ENCODE measurements around the gene TMEM220. TPM values are rescaled to one million over a fixed set of nuclear protein-coding genes. Genes with fewer than 3 reads are reported as not detected.
A peak's percentile ranks its signal among the peaks of the same experiment; 100 is the strongest.

Gene TMEM220
- 10 to 100 TPM in 2 of 4 donors, 1 to 10 TPM in 2; 8.6 to 11.4 (median 10.1) TPM for polyA plus RNA-seq (ENCODE audit: insufficient read length in 4 of 4)

DNA sequence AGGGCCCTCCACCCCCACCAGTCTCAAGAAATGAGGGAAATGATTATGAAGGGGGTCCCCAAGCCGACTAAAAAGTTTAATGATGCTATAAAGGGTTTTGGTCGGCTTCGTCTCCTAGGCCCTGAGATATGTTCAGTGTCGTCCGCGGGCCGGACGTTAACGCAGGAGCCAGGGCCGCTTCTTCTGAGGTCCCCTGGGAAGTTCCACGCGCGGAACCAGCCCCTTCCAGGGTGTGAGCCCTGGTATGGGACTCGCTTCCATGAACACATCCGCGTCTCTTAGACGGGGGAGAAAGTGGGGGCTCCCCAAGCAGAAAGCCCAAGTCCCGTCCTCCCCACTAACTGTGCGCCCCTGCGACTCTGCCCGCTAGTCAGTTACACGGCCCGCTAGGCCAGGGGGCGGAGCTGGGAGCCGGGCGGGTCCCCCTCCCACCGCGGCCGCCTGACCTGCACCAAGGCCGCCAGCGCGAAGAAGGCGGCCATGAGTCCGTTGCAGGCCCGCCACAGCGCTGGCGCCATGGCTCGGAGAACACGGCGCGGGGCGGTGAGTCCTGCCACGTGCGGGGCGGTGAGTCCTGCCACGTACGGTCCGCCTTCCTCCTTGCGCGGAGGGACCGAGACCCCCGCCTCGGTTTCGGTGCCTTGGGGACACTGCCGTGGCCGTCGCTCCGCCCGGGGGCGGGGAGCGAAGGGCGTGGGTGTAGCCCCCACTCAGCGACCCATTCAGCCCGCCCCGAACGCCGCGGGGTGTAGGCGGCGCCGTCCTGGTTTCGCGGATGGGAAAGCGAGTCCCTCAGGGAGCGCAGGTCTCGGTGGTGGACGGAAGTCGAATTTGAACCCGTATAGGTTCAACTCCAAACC lies at the start of gene TMEM220:
Gene TMEM220, minus strand, starts transcription at position 690 of the 860 bp plus-strand sequence. Its CDS starts 172 bp downstream, at position 518.
- peak; percentile 59 to 64 (median 62) for DNase-seq (ENCODE audit: low read depth in 4 of 4, low spot score in 3 of 4)

DNA sequence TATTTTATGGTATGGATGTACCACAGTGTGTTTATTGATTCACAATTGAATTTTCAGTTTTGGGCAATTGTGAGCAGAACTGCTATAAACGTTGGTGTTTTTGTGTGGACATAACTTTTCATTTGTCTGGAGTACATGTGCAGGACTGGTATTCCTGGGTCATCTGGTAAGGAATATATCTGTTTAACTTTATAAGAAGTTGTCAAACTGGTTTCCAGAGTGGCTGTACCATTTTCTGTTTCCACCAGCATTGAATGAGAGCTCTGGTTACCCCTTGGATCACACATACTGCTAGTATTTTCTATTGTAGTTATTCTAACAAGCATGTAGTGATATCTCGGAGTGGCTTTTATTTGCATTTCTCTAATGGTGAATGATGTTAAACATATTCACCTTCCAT lies 49.8 kb upstream of the TMEM220 start:
- DNase-seq (ENCODE audit: low read depth in 4 of 4, low spot score in 3 of 4): no peak

- no peak for DNase-seq (ENCODE audit: low read depth in 4 of 4, low spot score in 3 of 4)
Observed at GRCh38 chr17:10777890-10778289, 48.1 kb upstream of the TMEM220 start.

- DNase-seq (ENCODE audit: low read depth in 4 of 4, low spot score in 3 of 4): no peak
Observed at GRCh38 chr17:10777131-10777807, 47.4 kb upstream of the TMEM220 start.

GRCh38 chr17:10776381-10776780 lies 46.6 kb upstream of the TMEM220 start:
- DNase-seq (ENCODE audit: low read depth in 4 of 4, low spot score in 3 of 4): no peak

DNA sequence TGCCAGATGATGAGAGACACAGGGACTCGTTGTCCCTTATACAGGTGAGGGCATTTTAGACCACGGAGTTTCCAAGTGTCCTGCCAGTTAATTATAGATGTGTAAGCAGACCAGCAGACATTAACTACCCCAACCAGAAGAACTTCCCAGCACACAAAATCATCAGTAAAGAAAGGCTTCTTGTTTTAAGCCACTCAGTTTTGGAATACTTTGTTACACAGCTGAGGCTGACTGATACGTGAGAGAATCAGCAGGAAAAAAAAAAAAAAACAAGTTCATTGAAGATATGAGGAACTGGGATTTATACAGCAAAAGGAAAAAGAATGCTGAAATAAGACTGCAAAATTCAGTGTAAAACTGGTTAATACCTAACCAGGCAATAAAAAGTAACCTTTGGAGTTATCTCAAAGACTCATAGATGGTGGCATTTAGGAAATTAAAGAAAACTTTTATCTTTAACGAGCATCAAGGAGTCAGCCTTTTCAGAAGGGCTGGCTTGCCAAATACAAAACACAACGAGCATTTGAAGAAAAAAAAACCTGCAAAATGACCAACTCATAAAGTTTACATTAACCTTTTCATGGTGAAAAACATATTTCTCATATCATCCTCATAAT lies 46.0 kb upstream of the TMEM220 start:
- no peak for DNase-seq (ENCODE audit: low read depth in 4 of 4, low spot score in 3 of 4)

DNA sequence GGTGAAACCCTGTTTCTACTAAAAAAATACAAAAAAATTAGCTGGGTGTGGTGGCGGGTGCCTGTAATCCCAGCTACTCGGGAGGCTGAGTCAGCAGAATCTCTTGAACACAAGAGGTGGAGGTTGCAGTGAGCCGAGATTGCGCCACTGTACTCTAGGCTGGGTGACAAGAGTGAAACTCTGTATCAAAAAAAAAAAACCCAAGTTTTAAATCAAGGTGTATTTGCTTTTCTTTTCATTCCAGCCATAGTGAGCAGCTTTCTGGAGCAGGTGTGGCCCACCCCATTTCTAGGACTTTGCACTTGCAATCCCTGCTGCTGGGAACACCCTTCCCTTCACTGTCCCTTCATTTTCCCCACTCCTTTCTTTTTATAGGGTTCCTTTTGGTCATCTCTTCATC lies 45.2 kb upstream of the TMEM220 start:
- DNase-seq (ENCODE audit: low read depth in 4 of 4, low spot score in 3 of 4): no peak

GRCh38 chr17:10773391-10773790 lies 43.6 kb upstream of the TMEM220 start:
- DNase-seq (ENCODE audit: low read depth in 4 of 4, low spot score in 3 of 4): no peak

- peak in 1 of 4 donors; percentile 47 for DNase-seq (ENCODE audit: low read depth in 4 of 4, low spot score in 3 of 4)
Observed at GRCh38 chr17:10772425-10773380, 42.9 kb upstream of the TMEM220 start.

- DNase-seq (ENCODE audit: low read depth in 4 of 4, low spot score in 3 of 4): no peak
Observed at GRCh38 chr17:10771148-10771547, 41.3 kb upstream of the TMEM220 start.

- DNase-seq (ENCODE audit: low read depth in 4 of 4, low spot score in 3 of 4): no peak
Observed at GRCh38 chr17:10769840-10770239, 40.0 kb upstream of the TMEM220 start.

- DNase-seq (ENCODE audit: low read depth in 4 of 4, low spot score in 3 of 4): no peak
Observed at GRCh38 chr17:10768750-10769251, 39.0 kb upstream of the TMEM220 start.

- no peak for DNase-seq (ENCODE audit: low read depth in 4 of 4, low spot score in 3 of 4)
Observed at GRCh38 chr17:10767232-10767631, 37.4 kb upstream of the TMEM220 start.

GRCh38 chr17:10762037-10762436 lies 32.2 kb upstream of the TMEM220 start:
- DNase-seq (ENCODE audit: low read depth in 4 of 4, low spot score in 3 of 4): no peak

GRCh38 chr17:10761281-10761680 lies 31.5 kb upstream of the TMEM220 start:
- no peak for DNase-seq (ENCODE audit: low read depth in 4 of 4, low spot score in 3 of 4)

DNA sequence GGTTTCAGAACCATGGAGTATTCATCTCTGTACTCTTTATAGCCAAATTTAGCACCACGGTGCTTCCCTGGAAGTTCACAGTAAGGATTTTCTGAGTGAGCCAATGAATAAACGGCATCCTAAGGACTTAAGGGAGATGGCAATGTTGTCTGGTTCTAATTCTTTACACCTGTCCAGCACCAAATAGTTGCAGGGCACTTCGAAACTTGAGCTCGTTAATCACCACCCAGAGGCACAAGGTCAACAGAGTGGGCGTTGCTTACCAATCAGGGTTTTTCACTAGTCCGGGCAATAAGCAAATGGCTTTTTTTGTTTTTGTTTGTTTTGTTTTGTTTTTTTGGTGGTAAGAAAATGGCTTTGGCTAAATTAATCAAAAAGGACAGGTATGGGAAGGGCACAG lies 28.2 kb upstream of the TMEM220 start:
- no peak for DNase-seq (ENCODE audit: low read depth in 4 of 4, low spot score in 3 of 4)

DNA sequence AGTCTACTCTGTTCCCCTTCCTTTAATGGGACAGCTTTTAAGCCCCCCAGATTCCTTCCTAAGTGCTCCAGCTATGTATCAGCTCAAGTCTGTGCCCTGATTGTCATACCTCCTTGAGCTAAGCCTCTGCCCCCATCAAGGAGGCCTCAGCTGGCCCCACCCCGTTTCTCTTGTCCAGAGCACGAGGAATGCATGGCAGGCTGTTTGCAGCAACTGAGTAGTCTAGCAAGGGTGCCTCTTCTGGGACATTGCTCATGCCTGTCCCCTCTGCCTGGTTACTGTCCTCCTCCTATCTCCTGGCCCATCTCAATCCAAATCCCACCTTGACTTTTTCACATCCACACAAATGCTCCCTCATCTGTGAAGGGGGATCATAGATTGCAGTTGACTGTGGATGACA lies 27.8 kb upstream of the TMEM220 start:
- DNase-seq (ENCODE audit: low read depth in 4 of 4, low spot score in 3 of 4): no peak

GRCh38 chr17:10757067-10757466 lies 27.2 kb upstream of the TMEM220 start:
- no peak for DNase-seq (ENCODE audit: low read depth in 4 of 4, low spot score in 3 of 4)

DNA sequence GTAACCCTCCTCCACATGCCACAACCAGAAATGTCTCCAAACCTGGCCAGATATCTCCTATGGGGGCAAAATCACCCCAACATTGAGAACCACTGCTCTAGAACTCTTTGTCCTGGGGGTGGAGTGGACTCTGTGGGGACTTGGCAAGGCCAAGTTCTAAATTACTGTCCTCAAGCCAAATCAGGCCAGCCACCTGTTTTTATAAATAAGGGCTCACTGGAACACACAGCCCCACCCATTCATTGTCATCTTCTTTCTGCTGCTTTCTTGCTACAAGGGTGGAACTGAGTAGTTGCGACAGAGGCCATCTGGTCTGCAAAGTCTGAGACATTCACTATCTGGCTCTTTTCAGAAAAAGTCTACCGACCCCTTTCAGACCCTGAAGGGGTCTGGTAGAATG lies 26.8 kb upstream of the TMEM220 start:
- DNase-seq (ENCODE audit: low read depth in 4 of 4, low spot score in 3 of 4): no peak

GRCh38 chr17:10756185-10756584 lies 26.4 kb upstream of the TMEM220 start:
- DNase-seq (ENCODE audit: low read depth in 4 of 4, low spot score in 3 of 4): no peak
